ENCODE data around the gene FCHSD1. TPM values are rescaled to one million over a fixed set of nuclear protein-coding genes. Genes with fewer than 3 reads are reported as not detected.

Gene FCHSD1
- total and polyA plus RNA-seq, 2 of the 4 experiments (the other 2 are of a cell fraction), result 33.2 to 62.1 TPM

DNA sequence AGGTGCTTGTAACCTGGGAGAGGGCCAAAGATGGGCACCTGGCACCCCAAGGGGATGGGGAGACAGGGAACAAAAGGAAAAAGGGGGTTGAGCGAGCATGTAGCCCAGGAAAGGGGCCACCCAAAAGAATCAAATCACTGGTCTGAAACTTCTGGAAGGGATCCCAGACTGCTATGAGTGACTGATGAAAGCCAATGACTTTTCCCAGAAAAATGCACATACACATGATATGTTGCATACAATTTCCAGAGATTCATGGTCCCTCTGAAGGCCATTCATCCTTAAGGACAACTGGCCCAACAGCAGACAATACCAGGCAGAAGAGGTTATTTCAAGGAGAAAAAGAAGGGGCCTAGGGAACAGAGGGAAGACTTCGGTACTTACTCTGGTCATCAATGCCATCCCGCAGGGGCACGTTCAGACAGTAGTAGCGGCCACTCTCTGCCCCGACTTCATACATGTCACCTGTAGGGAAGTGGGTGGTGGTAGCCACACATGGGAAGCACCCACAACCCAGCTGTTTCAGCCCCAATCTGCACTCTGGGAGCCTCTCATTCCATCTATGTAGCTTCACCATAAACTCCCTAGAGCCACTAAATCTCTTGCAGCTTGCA, 22.9 kb downstream of the FCHSD1 start:
- Histone ChIP-seq H4K5ac (ENCODE audit: low read depth, low read length) (no peak overlapping the region), H3K18ac (ENCODE audit: low read depth, low read length) (no peak overlapping the region), H3K4me1 (ENCODE audit: control insufficient read depth, insufficient read depth, low read length) (peaks cover 4% of the 10 kb centered on the region), H2BK5ac (ENCODE audit: low read depth, low read length, poor library complexity, severe bottlenecking) (peak overlapping the region; percentile 29), H2BK120ac (ENCODE audit: low read depth, low read length) (no peak overlapping the region), H2AK5ac (ENCODE audit: low read depth, low read length) (no peak overlapping the region), H3K9me3 (ENCODE audit: control insufficient read depth, insufficient read depth, low read length) (no peaks in the 10 kb centered on the region), H3K27ac (ENCODE audit: insufficient read depth, low read length) (no peak overlapping the region), H3K23ac (ENCODE audit: low read depth, low read length) (no peak overlapping the region), H3K9me1 (ENCODE audit: insufficient read depth, low read length) (peaks cover 26% of the 10 kb centered on the region), H3K9ac (ENCODE audit: low read depth, low read length) (no peak overlapping the region), H3K27me3 (ENCODE audit: control insufficient read depth, insufficient read depth, low read length) (no peaks in the 10 kb centered on the region), H3K79me1 (ENCODE audit: low read depth in 1 of 2, low read length in 2 of 2) (peaks cover 28 to 35% of the 10 kb centered on the region in 2 experiments), H3K36me3 (ENCODE audit: control insufficient read depth, insufficient read depth, low read length) (peaks cover 54% of the 10 kb centered on the region), H2BK15ac (ENCODE audit: low read depth, low read length) (no peak overlapping the region), H2AFZ (replicated peaks; ENCODE audit: low read length, poor library complexity) (peak overlapping the region; percentile 3), H4K20me1 (ENCODE audit: insufficient read depth, low read length) (peaks cover 7% of the 10 kb centered on the region; the same call in 1 of the 2 replicates), H3K56ac (ENCODE audit: extremely low read depth, insufficient read depth, low read length) (no peak overlapping the region), H3K14ac (replicated peaks; ENCODE audit: low read depth, low read length) (no peak overlapping the region), H4K91ac (ENCODE audit: insufficient read depth, low read depth, low read length) (no peak overlapping the region), H2BK20ac (ENCODE audit: low read depth, low read length) (no peak overlapping the region), H3K4me2 (ENCODE audit: low read depth, low read length) (no peak overlapping the region), H2AK9ac (replicated peaks; ENCODE audit: low read depth, low read length, poor library complexity) (peak overlapping the region; percentile 68), H3K4ac (ENCODE audit: low read depth, low read length) (peak overlapping the region; percentile 23; the same call in 1 of the 2 replicates), H4K8ac (ENCODE audit: low read depth in 2 of 2, low read length in 2 of 2) (no peak overlapping the region), H3K4me3 (ENCODE audit: insufficient read depth, low read depth, low read length) (no peak overlapping the region)
- TF ChIP-seq CEBPB (IDR thresholded peaks at IDR 0.05; ENCODE audit: low read depth, low read length) (peak; percentile 8; the same call in 1 of the 2 replicates), RAD21 (IDR thresholded peaks at IDR 0.05; ENCODE audit: low read length) (no peak)
- in situ Hi-C loops (cut with MboI; ENCODE audit: low sequenced_read_pairs), result loop anchor here (5.0 kb wide), 1 partner anchor 36 kb away; no protein-coding TSS in a partner anchor
- peak; percentile 69 for DNase-seq
- dilution Hi-C loops (cut with HindIII; ENCODE audit: low sequenced_read_pairs, unreplicated experiment), result no loop called here
- ChIA-PET CTCF (interaction anchor here (1.5 kb wide), 1 partner anchor 9 kb away, joined by 6 read pairs; the partner anchor contains the start of gene DIAPH1), POLR2A (ENCODE audit: unreplicated experiment) (no interaction called here)
- WGBS, 2 experiments (ENCODE audit: extremely low coverage in 2 of 2, insufficient read length in 1 of 2), result 100% methylated on average over 3 of the region's 6 CpGs; no CpG with 5 or more reads in 1 of the 2 experiments
- intact Hi-C loops (cut with micrococcal nuclease), result no loop called here
- peak; percentile 65 for ATAC-seq (ENCODE audit: low read depth)
- no TSS peak for BruUV-seq (replicated peaks)

Measured in IMR-90 (cell line).